OCI-M2 (cell line): Measurements from ENCODE around the gene ARSI.
"Not testable (repeated sequence)": the region's sequence is repeated elsewhere in the genome, so short reads cannot be mapped to it uniquely, and the experiment has no call there.

Source experiments
- DNase-seq: peaks from one replicate; lab custom pipeline; 2025; ENCODE audit not compliant: unreplicated experiment; lab: John Stamatoyannopoulos, UW

ARSI gene

DNA sequence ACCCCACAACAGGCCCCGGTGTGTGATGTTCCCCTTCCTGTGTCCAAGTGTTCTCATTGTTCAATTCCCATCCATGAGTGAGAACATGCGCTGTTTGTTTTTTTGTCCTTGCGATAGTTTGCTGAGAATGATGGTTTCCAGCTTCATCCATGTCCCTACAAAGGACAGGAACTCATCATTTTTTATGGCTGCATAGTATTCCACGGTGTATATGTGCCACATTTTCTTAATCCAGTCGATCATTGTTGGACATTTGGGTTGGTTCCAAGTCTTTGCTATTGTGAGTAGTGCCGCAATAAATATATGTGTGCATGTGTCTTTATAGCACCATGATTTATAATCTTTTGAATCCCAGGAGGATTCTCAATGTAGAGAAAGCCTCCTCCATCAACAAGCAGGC lies 54.2 kb downstream of the ARSI start:
- DNase-seq, result not testable (repeated sequence)

DNA sequence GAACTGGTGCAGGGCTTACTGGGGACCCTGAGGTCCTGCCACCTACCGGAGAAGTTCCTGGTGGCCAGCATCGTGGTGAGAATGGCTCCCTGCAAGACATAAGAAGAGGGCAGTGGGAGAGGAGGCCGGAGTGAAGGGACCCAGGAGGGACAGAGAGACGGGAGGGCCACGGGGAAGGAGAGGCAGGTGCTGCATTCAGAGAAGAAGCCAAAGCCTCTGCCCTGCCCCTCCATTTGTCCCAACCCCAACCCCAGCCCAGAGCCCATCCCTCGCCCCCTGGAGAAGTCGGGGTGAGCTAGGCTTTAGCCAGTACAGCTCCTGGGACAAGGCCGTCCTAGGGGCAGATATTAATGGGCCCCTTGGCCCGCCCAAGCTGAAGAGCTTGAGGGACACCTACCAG lies 55.0 kb downstream of the ARSI start:
- no peak for DNase-seq

DNA sequence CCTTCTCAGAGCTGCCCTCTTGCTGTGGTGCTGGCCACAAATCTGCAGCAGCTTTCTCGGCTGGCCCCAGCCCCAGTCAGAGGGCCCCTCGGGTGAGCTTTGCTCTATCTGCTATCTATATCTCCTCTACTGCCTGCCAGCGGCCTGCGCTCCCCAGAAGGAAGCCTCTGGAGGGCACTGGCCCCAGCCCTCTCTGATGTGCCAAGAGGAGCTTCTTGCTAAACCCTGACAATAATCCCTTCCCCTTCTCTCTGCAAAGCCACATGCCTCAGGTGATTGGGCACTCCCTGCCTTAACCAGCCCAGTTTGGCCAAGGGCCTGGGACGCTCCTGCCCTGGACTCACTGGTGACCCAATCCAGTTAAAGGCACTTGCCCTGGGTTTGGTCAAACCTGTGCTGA lies 55.9 kb downstream of the ARSI start:
- DNase-seq, result no peak

- no peak for DNase-seq
Observed at GRCh38 chr5:150246429-150246828, 56.3 kb downstream of the ARSI start.
